Bronchial epithelial cell (primary cell): ENCODE measurements around the gene AK3. TPM values are rescaled to one million over a fixed set of nuclear protein-coding genes. Genes with fewer than 3 reads are reported as not detected.

ENCODE experiments used
- DNase-seq: peaks from one replicate; pipeline ENCODE4 v3.0.0-alpha.2; 2010; ENCODE audit warnings: low read depth
- FAIRE-seq: peaks from 2 replicates; lab custom pipeline; 2011; peaks lifted over from hg19 to GRCh38; lab: Jason Lieb, UNC
- H3K27me3 ChIP-seq: 2 replicates; pipeline ENCODE4 v1.5.1; 2011; ENCODE audit warnings: low read length; ENCODE audit not compliant: control insufficient read depth, insufficient read depth
- H3K36me3 ChIP-seq: 2 replicates; pipeline ENCODE4 v1.5.1; 2011; ENCODE audit warnings: low read length; ENCODE audit not compliant: control insufficient read depth, insufficient read depth
- H3K4me3 ChIP-seq: 2 replicates; pipeline ENCODE4 v1.5.1; 2011; ENCODE audit warnings: mild to moderate bottlenecking, low read depth, low read length, control low read depth
- CTCF ChIP-seq: IDR thresholded peaks from 2 replicates; pipeline ENCODE4 v1.5.1; 2011; ENCODE audit warnings: mild to moderate bottlenecking, moderate library complexity, low read length, control low read depth, inconsistent platforms; ENCODE audit not compliant: insufficient read depth, severe bottlenecking
- total RNA-seq: library from RNA; depleted of rRNA; stranded (reverse); fragments of >200 nt; gene quantifications from 2 replicates; pipeline ENCODE4 v1.2.1, GENCODE V29; 2014

Gene AK3
- total RNA-seq, 1 donor from 2014 or later: 59.5 TPM

DNA sequence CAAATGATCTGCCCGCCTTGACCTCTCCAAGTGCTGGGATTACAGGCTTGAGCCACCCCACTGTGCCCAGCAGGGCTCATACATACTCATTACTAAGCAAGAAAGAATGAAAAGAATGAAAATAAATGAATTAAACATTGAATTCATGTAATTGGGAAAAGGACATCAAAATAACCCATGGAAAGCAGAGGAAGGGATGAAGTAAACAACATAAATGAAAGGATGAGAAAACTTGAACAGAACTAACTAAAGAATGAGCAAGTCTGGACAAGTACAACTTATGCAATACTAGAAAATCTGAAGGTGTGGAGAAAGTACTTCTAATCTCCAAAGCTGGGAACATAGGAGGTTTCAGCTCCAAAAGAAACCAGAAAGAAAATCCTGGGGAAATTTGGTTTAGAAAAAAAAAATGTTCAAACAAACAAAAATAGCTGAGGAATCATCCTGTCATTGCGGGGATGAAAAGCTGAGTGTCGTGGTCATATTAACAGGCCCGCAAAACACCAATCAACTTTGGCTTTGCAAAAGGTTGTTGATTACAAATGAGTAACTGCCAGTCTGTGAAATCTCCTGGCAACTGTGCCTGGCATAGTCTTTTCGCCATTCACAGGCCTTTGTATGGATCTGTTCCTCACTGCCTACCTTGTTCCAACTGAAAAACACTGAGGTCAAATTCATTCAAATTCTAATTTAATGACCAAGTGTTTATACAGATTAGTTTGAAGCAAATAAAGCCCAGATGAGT lies 2.3 kb upstream of the AK3 start:
- FAIRE-seq (no peak), DNase-seq (peak; percentile 90)
- no peak for TF ChIP-seq CTCF
- H3K36me3 ChIP-seq: no peaks in the 10 kb centered on the region
- no peak overlapping the region for H3K4me3 ChIP-seq
- H3K27me3 ChIP-seq: no peaks in the 10 kb centered on the region

DNA sequence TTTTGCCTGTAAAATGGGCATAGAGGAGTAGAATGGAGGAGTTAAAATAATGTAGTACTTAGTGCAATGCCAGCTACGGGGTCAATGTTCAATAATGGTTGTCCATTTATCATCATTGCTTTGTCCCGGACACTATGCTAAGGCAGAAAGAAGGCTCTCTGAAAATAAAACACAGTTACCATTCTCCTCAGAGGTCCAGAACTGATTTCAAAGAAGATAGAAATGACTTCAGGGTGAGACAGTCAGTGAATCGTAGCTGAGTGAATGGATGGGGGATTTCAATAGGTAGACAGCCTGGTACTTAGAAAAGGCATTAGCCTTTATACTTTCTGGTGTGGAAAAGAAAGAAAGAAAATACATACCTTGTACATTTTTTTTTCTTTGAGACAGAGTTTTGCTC lies 1.2 kb upstream of the AK3 start:
- TF ChIP-seq CTCF: no peak
- Histone ChIP-seq H3K27me3 (no peaks in the 10 kb centered on the region), H3K36me3 (no peaks in the 10 kb centered on the region), H3K4me3 (peak overlapping the region; percentile 71)
- FAIRE-seq (no peak), DNase-seq (peak; percentile 53)

GRCh38 chr9:4741365-4742089 lies 525 bp upstream of the AK3 start:
- peak; percentile 15 for DNase-seq
- TF ChIP-seq CTCF: no peak
- Histone ChIP-seq H3K36me3 (no peaks in the 10 kb centered on the region), H3K4me3 (peak overlapping the region; percentile 71), H3K27me3 (no peaks in the 10 kb centered on the region)
- FAIRE-seq: no peak

DNA sequence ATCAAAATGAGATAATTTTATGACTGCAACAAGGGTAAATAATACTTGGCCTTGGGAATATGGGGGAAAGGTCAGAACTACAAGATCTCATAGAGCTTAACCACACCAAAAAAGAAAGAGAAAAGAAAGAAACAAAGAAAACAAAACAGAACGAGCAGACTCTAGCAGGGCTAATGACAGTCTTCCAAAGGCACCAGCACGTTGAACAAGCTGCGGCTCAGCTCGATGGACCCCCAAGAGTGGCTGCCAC lies 689 bp downstream of the AK3 start:
- FAIRE-seq (no peak), DNase-seq (no peak)
- no peak for TF ChIP-seq CTCF
- Histone ChIP-seq H3K27me3 (no peaks in the 10 kb centered on the region), H3K36me3 (no peaks in the 10 kb centered on the region), H3K4me3 (peak overlapping the region; percentile 71)

DNA sequence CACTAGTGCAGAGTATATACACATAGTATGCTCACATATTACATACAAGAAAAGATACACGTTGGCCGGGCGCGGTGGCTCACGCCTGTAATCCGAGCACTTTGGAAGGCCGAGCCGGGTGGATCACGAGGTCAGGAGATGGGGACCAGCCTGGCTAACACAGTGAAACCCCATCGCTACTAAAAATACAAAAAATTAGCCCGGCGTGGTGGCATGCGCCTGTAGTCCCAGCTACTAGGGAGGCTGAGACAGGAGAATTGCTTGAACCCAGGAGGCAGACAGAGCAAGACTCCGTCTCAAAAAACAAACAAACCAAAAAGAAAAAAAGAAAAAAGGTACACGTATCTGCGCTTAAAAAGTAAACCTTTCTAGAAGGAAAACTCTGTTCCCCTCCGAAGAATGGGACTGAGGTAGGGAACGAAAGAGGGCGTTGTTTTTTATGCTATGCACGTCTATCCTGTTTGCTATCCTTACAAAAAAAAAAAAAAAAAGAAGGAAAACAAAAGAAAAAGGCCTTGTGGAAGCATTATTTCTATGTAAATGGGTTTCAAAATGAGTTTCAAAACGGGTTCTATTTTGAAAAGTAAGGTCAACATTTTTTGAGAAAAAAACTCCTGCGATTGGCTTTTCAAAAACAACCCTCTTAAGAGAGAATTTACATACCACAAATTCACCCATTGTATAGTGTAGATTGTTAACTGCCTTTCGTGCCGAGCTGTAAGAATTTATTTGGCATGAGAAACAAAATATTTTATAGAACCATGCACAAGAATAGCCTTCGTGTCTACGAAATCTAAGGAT lies 1.2 kb downstream of the AK3 start:
- Histone ChIP-seq H3K27me3 (no peaks in the 10 kb centered on the region), H3K4me3 (peak overlapping the region; percentile 71), H3K36me3 (no peaks in the 10 kb centered on the region)
- no peak for TF ChIP-seq CTCF
- DNase-seq (peak; percentile 23), FAIRE-seq (no peak)
